Tibial nerve (tissue), 4 donors: Measurements from ENCODE around the gene GPC5. TPM values are rescaled to one million over a fixed set of nuclear protein-coding genes. Genes with fewer than 3 reads are reported as not detected.

Experiments used
- DNase-seq, 2 donors: peaks; one replicate each; pipeline ENCODE4 v3.0.0-alpha.2; 2019; ENCODE audit warnings: low spot score in 2 of 2
- H3K27ac ChIP-seq, 4 donors: fragments of 200-600 bp; sonication (generic) in 3 of 4; one replicate each; pipeline ENCODE4 v1.5.1; 2017 to 2019; ENCODE audit warnings: mild to moderate bottlenecking in 1 of 4
- H3K27me3 ChIP-seq, 2 donors: fragments of 200-600 bp; sonication (generic) in 1 of 2; one replicate each; pipeline versions ENCODE4 v1.5.1 to v1.6.0; 2017 to 2019
- H3K36me3 ChIP-seq, 3 donors: fragments of 200-600 bp; sonication (generic); one replicate each; pipeline ENCODE4 v1.5.1; 2018 to 2019
- H3K4me1 ChIP-seq, 4 donors: fragments of 200-600 bp; sonication (generic) in 3 of 4; one replicate each; pipeline ENCODE4 v1.5.1; 2017 to 2019
- H3K4me3 ChIP-seq, 4 donors: fragments of 200-600 bp; sonication (generic) in 3 of 4; one replicate each; pipeline ENCODE4 v1.5.1; 2017 to 2019; ENCODE audit warnings: mild to moderate bottlenecking in 1 of 4, moderate library complexity in 1 of 4
- H3K9me3 ChIP-seq, 4 donors: fragments of 200-600 bp; sonication (generic) in 3 of 4; one replicate each; pipeline ENCODE4 v1.5.1; 2017 to 2019
- EP300 ChIP-seq, 2 donors: sonication (generic); formaldehyde crosslinking; IDR thresholded peaks; one replicate each; pipeline ENCODE4 v1.6.1; 2017; ENCODE audit warnings: antibody characterized with exemption in 2 of 2, mild to moderate bottlenecking in 1 of 2
- POLR2A ChIP-seq, 2 donors: fragments of 450-650 bp; IDR thresholded peaks; one replicate each; pipeline ENCODE4 v1.6.1; 2017; ENCODE audit warnings: antibody characterized with exemption in 2 of 2, mild to moderate bottlenecking in 2 of 2, moderate library complexity in 2 of 2
- WGBS, 2 donors: methylation state at CpG; one replicate each; pipeline ENCODE4 v1.1.5; 2018; 5-methylcytosine and 5-hydroxymethylcytosine counted together
- total RNA-seq, 4 donors: library from RNA; depleted of rRNA; stranded (reverse); fragments of >200 nt; gene quantifications; one replicate each; pipeline ENCODE4 v1.1.0, GENCODE V29; 2016
- TF ChIP-seq, protein P1 (sequence below), 5 experiments: fragments of 200-600 bp in 3 of 5; fragments of 450-650 bp in 2 of 5; sonication (generic) in 3 of 5; IDR thresholded peaks; one replicate each; pipeline ENCODE4 v1.5.1; 2016 to 2019; ENCODE audit warnings: antibody characterized with exemption in 5 of 5, mild to moderate bottlenecking in 3 of 5, moderate library complexity in 2 of 5

The GPC5 gene
- total RNA-seq, 4 donors from 2014 or later: 3.7 to 5.7 (median 4.2) TPM; not detected in 1

- WGBS, 2 donors: 62 to 75% methylated on average over 7 of the region's 7 CpGs
- H3K4me1 ChIP-seq: no peaks in the 10 kb centered on the region
- DNase-seq: no peak
- H3K4me3 ChIP-seq: no peak overlapping the region
- H3K27me3 ChIP-seq: no peaks in the 10 kb centered on the region
- H3K36me3 ChIP-seq: no peaks in the 10 kb centered on the region
- H3K9me3 ChIP-seq: no peaks in the 10 kb centered on the region
- TF ChIP-seq, protein P1, sequence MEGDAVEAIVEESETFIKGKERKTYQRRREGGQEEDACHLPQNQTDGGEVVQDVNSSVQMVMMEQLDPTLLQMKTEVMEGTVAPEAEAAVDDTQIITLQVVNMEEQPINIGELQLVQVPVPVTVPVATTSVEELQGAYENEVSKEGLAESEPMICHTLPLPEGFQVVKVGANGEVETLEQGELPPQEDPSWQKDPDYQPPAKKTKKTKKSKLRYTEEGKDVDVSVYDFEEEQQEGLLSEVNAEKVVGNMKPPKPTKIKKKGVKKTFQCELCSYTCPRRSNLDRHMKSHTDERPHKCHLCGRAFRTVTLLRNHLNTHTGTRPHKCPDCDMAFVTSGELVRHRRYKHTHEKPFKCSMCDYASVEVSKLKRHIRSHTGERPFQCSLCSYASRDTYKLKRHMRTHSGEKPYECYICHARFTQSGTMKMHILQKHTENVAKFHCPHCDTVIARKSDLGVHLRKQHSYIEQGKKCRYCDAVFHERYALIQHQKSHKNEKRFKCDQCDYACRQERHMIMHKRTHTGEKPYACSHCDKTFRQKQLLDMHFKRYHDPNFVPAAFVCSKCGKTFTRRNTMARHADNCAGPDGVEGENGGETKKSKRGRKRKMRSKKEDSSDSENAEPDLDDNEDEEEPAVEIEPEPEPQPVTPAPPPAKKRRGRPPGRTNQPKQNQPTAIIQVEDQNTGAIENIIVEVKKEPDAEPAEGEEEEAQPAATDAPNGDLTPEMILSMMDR (IDR thresholded peaks at IDR 0.05): no peak
- no peak for TF ChIP-seq POLR2A (IDR thresholded peaks at IDR 0.05)
- no peak for TF ChIP-seq EP300 (IDR thresholded peaks at IDR 0.05)
- no peak overlapping the region for H3K27ac ChIP-seq
These were observed 1383.7 kb downstream of the GPC5 start for GRCh38 chr13:92781965-92782690.

DNA sequence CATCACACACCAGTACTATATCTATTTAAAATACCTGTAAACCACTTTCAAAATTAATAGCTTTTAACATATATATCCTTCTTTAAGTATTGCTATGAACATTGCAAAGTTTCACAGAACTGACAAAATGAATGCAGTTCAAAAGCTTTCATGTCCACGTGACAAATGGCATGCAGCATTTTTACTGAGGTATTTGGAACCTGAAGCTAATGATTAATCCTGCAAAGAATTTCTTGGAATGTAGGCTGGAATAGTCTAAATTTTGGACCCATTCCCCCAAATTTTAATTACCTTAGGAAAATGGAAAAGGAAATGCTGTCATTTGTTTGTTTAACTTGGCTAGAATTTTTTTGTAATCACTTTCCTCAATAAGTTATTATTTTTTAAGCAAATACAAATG lies 1404.4 kb downstream of the GPC5 start:
- Histone ChIP-seq H3K27me3 (no peaks in the 10 kb centered on the region), H3K4me3 (no peak overlapping the region), H3K4me1 (peaks cover 0 to 28% (median 3%) of the 10 kb centered on the region in 4 donors), H3K27ac (no peak overlapping the region), H3K36me3 (no peaks in the 10 kb centered on the region), H3K9me3 (no peaks in the 10 kb centered on the region)
- DNase-seq: no peak
- 38 to 50% methylated on average over 1 of the region's 1 CpG for WGBS, 2 donors
- TF ChIP-seq POLR2A (IDR thresholded peaks at IDR 0.05): no peak
- TF ChIP-seq EP300 (IDR thresholded peaks at IDR 0.05): no peak
- TF ChIP-seq, protein P1 (IDR thresholded peaks at IDR 0.05): no peak

DNA sequence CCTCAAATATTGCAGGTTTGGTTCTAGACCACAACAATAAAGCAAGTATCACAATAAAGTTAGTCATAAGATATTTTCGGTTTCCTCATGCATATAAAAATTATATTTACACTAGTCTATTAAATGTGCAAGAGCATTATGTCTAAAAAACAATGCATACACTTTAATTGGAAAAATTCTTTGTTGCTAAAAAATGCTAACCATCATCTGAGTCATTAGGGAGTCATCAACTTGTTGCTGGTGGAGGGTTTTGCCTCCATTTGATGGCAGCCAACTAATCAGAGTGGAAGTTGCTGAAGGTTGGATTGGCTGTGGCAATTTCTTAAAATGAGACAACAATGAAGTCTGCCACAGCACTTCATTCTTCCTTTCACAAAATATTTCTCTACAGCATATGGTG lies 1405.9 kb downstream of the GPC5 start:
- DNase-seq: no peak
- Histone ChIP-seq H3K4me3 (no peak overlapping the region), H3K36me3 (no peaks in the 10 kb centered on the region), H3K27ac (no peak overlapping the region), H3K4me1 (peaks cover 0 to 28% (median 3%) of the 10 kb centered on the region in 4 donors), H3K27me3 (no peaks in the 10 kb centered on the region), H3K9me3 (no peaks in the 10 kb centered on the region)
- TF ChIP-seq POLR2A (IDR thresholded peaks at IDR 0.05): no peak
- TF ChIP-seq, protein P1 (IDR thresholded peaks at IDR 0.05): no peak
- no peak for TF ChIP-seq EP300 (IDR thresholded peaks at IDR 0.05)
- 64 to 74% methylated on average over 1 of the region's 1 CpG for WGBS, 2 donors

DNA sequence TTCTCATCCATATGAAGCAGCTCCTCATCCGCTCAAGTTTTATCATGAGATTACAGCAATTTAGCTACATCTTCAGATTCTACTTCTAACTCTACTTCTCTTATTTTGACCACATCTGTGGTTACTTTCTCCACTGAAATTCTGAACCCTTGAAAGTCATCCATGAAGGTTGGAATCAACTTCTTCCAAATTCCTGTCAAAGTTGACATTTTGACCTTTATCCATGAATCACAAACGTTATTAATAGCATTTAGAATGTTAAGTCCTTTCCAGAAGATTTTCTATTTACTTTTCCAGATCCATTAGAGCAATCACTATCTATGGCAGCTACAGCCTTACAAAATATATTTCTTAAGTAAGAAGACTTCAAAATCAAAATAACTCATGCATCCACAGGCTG lies 1406.5 kb downstream of the GPC5 start:
- Histone ChIP-seq H3K27ac (no peak overlapping the region), H3K4me3 (no peak overlapping the region), H3K4me1 (peaks cover 0 to 28% (median 3%) of the 10 kb centered on the region in 4 donors), H3K9me3 (no peaks in the 10 kb centered on the region), H3K27me3 (no peaks in the 10 kb centered on the region), H3K36me3 (no peaks in the 10 kb centered on the region)
- DNase-seq: no peak
- TF ChIP-seq EP300 (IDR thresholded peaks at IDR 0.05): no peak
- TF ChIP-seq, protein P1 (IDR thresholded peaks at IDR 0.05): no peak
- TF ChIP-seq POLR2A (IDR thresholded peaks at IDR 0.05): no peak
- WGBS, 2 donors: 60 to 65% methylated on average over 2 of the region's 2 CpGs

DNA sequence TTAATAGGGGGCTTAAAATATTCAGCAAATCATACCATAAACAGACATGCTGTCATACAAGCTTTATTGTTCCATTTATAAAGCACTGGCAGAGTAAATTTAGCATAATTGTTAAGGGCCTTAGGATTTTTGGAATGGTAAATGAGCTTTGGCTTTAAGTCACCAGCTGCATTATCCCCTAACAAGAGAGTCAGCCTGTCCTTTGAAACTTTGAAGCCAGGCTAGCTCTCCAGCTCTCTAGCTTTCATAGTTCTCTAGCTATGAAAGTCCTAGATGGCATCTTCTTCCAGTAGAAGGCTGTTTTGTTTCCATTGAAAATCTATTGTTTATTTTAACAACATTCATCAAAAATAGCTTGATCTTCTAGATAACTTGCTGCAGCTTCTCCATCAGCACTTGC lies 1407.3 kb downstream of the GPC5 start:
- Histone ChIP-seq H3K27ac (peak overlapping the region in 2 of 4 donors; percentile 58 to 81), H3K27me3 (no peaks in the 10 kb centered on the region), H3K4me1 (peaks cover 0 to 28% (median 3%) of the 10 kb centered on the region in 4 donors), H3K36me3 (no peaks in the 10 kb centered on the region), H3K4me3 (peak overlapping the region in 3 of 4 donors; percentile 24 to 41 (median 29)), H3K9me3 (no peaks in the 10 kb centered on the region)
- TF ChIP-seq, protein P1 (IDR thresholded peaks at IDR 0.05): no peak
- TF ChIP-seq POLR2A (IDR thresholded peaks at IDR 0.05) (no peak), EP300 (IDR thresholded peaks at IDR 0.05) (no peak)
- DNase-seq: no peak
